Endodermal cell (in vitro differentiated cells): ENCODE results near the gene REEP6. TPM values are rescaled to one million over a fixed set of nuclear protein-coding genes. Genes with fewer than 3 reads are reported as not detected.

Experiments used
- DNase-seq: peaks from one replicate; pipeline ENCODE4 v3.0.0-alpha.2; 2017
- H3K27ac ChIP-seq: 2 replicates; pipeline ENCODE4 v1.5.1; 2013; ENCODE audit warnings: mild to moderate bottlenecking, low read depth, low read length, moderate library complexity
- H3K27me3 ChIP-seq: 2 replicates; pipeline ENCODE4 v1.6.1; 2013; ENCODE audit warnings: mild to moderate bottlenecking, low read length, moderate library complexity; ENCODE audit not compliant: insufficient read depth, control insufficient read depth, poor library complexity, severe bottlenecking
- H3K36me3 ChIP-seq: 2 replicates; pipeline ENCODE4 v1.7.0; 2013; ENCODE audit warnings: mild to moderate bottlenecking, low read length, moderate library complexity; ENCODE audit not compliant: control insufficient read depth, insufficient read depth
- H3K4me1 ChIP-seq: one replicate; pipeline ENCODE4 v1.7.0; 2013; ENCODE audit warnings: low read length; ENCODE audit not compliant: control insufficient read depth, insufficient read depth
- H3K4me3 ChIP-seq: 2 replicates; pipeline ENCODE4 v1.5.1; 2013; ENCODE audit warnings: mild to moderate bottlenecking, low read length, moderate library complexity
- H3K9ac ChIP-seq: 2 replicates; pipeline ENCODE4 v1.6.1; 2013; ENCODE audit warnings: mild to moderate bottlenecking, low read length, moderate library complexity; ENCODE audit not compliant: poor library complexity, severe bottlenecking; ENCODE audit errors: extremely low read depth
- H3K9me3 ChIP-seq: 2 replicates; pipeline ENCODE4 v1.6.1; 2013; ENCODE audit warnings: mild to moderate bottlenecking, low read length, moderate library complexity; ENCODE audit not compliant: control insufficient read depth
- H3K27ac Mint-ChIP-seq: 2 replicates; pipeline ENCODE4 v1.8.0; 2020; ENCODE audit warnings: mixed read lengths
- H3K27me3 Mint-ChIP-seq: 2 replicates; pipeline ENCODE4 v1.8.0; 2021; ENCODE audit warnings: mild to moderate bottlenecking, mixed read lengths; ENCODE audit not compliant: insufficient read depth
- H3K36me3 Mint-ChIP-seq: 2 replicates; pipeline ENCODE4 v1.8.0; 2020; ENCODE audit warnings: low read depth, mixed read lengths
- H3K4me1 Mint-ChIP-seq: 2 replicates; pipeline ENCODE4 v1.8.0; 2020; ENCODE audit warnings: mixed read lengths
- H3K4me3 Mint-ChIP-seq: 2 replicates; pipeline ENCODE4 v1.8.0; 2020; ENCODE audit warnings: mild to moderate bottlenecking, moderate library complexity, mixed read lengths
- H3K9me3 Mint-ChIP-seq: 2 replicates; pipeline ENCODE4 v1.8.0; 2020; ENCODE audit warnings: mild to moderate bottlenecking, mixed read lengths
- WGBS, 2 experiments: methylation state at CpG; one replicate each; pipeline versions ENCODE4 v1.1.5 to v1.1.7; 2013; ENCODE audit warnings: missing lambda C conversion rate in 2 of 2, mixed read lengths in 1 of 2; ENCODE audit not compliant: insufficient coverage in 1 of 2, insufficient read length in 1 of 2; 5-methylcytosine and 5-hydroxymethylcytosine counted together
- total RNA-seq, 2 donors: library from RNA; stranded (reverse); fragmentation: NEBNext Ultra II Directional in 1 of 2; extraction: Animal tissue kit (Norgen Biotek cat#: 25700) in 1 of 2; gene quantifications; 2 replicates in 1 of 2; 3 replicates in 1 of 2; pipeline ENCODE4 v1.2.1, GENCODE V29; 2021
- TF ChIP-seq, protein P1 (sequence below): fragments of 200-600 bp; sonication (generic); conservative IDR thresholded peaks from 2 replicates; pipeline ENCODE4 v1.5.0; 2021; ENCODE audit warnings: antibody characterized with exemption, mild to moderate bottlenecking

The REEP6 gene
- total RNA-seq, 2 donors from 2014 or later = 24.7 to 49.4 TPM

DNA sequence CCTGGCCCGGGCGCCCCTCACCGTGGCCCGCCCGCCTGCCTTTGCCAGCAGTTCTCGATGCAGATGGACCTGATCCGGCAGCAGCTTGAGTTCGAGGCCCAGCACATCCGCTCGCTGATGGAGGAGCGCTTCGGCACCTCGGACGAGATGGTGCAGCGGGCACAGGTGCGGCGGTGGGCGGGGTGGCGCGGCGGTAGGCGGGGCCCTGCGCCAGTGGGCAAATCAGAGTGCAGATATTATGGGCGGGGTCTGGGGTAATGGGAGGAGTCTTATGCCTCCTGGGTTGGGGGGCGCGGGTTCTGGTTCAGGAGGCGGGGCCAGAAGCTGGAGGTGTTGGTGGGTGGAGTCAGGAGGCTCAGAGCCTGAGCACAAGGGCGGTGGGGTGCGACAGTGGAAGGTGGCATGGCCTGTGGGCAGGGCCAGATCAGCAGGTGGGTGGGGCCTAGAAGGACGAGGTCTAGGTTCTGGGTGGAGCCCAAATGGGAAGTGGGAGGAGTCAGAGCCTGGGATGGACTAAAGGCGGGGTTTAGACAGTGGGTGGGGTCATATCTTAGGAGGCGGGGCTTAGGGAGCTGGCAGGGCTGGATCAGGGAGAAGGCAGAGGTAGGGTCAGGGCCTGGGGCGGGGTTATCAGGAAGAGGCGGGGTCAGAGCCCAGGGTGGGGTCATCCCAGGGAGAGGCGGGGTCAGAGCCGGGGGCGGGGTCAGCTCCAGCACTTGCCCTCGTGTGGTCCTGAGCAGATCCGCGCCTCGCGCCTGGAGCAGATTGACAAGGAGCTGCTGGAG, 35.5 kb upstream of the REEP6 start:
- H3K9ac ChIP-seq = no peak overlapping the region
- TF ChIP-seq, protein P1, sequence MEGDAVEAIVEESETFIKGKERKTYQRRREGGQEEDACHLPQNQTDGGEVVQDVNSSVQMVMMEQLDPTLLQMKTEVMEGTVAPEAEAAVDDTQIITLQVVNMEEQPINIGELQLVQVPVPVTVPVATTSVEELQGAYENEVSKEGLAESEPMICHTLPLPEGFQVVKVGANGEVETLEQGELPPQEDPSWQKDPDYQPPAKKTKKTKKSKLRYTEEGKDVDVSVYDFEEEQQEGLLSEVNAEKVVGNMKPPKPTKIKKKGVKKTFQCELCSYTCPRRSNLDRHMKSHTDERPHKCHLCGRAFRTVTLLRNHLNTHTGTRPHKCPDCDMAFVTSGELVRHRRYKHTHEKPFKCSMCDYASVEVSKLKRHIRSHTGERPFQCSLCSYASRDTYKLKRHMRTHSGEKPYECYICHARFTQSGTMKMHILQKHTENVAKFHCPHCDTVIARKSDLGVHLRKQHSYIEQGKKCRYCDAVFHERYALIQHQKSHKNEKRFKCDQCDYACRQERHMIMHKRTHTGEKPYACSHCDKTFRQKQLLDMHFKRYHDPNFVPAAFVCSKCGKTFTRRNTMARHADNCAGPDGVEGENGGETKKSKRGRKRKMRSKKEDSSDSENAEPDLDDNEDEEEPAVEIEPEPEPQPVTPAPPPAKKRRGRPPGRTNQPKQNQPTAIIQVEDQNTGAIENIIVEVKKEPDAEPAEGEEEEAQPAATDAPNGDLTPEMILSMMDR = no peak
- Mint-ChIP-seq H3K4me1 (no peaks in the 10 kb centered on the region), H3K9me3 (no peaks in the 10 kb centered on the region), H3K4me3 (no peak overlapping the region), H3K36me3 (no peaks in the 10 kb centered on the region), H3K27me3 (peaks cover 78% of the 10 kb centered on the region), H3K27ac (no peak overlapping the region)
- H3K27me3 ChIP-seq = peaks cover 62% of the 10 kb centered on the region
- no peaks in the 10 kb centered on the region for H3K4me1 ChIP-seq
- H3K9me3 ChIP-seq = no peaks in the 10 kb centered on the region
- 83 to 85% methylated on average over 23 to 39 of the region's 42 CpGs for WGBS, 2 experiments
- H3K27ac ChIP-seq = no peak overlapping the region
- H3K36me3 ChIP-seq = no peaks in the 10 kb centered on the region
- peak; percentile 98 for DNase-seq
- H3K4me3 ChIP-seq = no peak overlapping the region

DNA sequence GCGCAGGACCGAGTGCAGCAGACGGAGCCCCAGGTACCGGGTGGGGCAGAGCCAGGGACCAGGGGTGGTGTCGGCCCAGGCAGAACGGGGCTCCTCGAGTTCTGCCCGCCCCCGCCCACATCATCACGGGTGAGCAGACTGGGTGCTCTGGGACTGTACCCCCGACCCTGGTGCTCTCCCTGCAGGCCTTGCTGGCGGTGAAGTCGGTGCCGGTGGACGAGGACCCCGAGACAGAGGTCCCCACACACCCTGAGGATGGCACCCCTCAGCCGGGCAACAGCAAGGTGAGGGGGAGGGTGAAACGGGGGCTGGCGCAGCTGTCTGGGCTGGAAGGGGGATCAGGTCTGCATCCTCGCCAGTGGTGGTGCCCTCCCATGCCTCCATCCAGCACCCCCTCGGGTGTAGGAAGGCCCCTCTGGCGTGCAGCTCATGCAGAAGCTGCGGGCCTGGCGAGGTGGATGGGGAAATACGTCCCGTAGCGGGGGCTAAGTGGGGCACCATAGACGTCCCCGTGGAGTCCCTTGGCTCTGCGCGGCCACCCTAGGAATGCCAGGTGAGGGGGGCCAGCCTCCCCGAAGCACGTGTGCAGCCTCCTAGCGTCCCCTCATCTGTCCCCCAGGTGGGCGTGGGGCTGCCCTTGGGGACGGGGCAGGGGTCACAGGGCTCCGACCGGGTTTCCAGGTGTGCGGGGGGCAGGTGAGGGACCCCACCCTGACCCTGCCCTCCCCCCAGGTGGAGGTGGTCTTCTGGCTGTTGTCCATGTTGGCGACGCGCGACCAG, 34.7 kb upstream of the REEP6 start:
- Histone ChIP-seq H3K36me3 (no peaks in the 10 kb centered on the region), H3K27ac (no peak overlapping the region), H3K4me1 (no peaks in the 10 kb centered on the region), H3K27me3 (peaks cover 55% of the 10 kb centered on the region), H3K4me3 (no peak overlapping the region), H3K9ac (no peak overlapping the region), H3K9me3 (no peaks in the 10 kb centered on the region)
- no peaks in the 10 kb centered on the region for H3K36me3 Mint-ChIP-seq
- no peak for DNase-seq
- TF ChIP-seq, protein P1 = no peak
- 91 to 94% methylated on average over 22 to 43 of the region's 43 CpGs for WGBS, 2 experiments
- H3K27me3 Mint-ChIP-seq = peaks cover 73% of the 10 kb centered on the region
- H3K27ac Mint-ChIP-seq = no peak overlapping the region
- no peak overlapping the region for H3K4me3 Mint-ChIP-seq
- no peaks in the 10 kb centered on the region for H3K4me1 Mint-ChIP-seq
- H3K9me3 Mint-ChIP-seq = no peaks in the 10 kb centered on the region

DNA sequence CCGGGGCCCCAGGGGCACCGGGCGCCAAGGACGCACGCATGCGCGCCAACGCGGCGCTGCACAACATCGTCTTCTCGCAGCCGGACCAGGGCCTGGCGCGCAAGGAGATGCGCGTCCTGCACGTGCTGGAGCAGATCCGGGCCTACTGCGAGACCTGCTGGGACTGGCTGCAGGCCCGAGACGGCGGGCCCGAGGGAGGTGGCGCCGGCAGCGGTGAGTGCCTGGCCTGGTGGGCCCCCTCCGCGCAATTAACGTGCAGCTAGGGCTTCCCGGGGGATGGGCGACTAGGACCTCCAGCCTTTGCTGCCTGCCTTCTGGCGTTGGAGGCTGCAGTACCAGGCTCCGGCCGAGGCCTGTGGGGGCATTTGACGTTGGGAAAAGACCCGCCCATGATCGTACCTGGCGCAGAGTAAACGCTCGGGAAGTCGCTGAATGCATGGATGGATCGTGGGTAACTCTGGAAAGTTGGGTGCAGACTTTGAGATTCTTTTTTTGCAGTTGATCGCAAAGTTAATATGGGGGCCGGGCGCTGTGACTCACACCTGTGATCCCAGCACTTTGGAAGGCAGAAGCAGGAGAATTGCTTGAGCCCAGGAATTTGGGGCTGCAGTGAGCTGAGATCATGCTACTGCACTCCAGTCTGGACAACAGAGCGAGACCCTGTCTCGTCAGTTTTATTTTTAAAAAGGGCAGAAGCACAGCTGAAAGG, 33.8 kb upstream of the REEP6 start:
- H3K4me1 Mint-ChIP-seq = no peaks in the 10 kb centered on the region
- no peaks in the 10 kb centered on the region for H3K4me1 ChIP-seq
- H3K36me3 ChIP-seq = no peaks in the 10 kb centered on the region
- peak; percentile 87 for DNase-seq
- WGBS, 2 experiments = 73 to 85% methylated on average over 44 to 48 of the region's 48 CpGs
- peaks cover 46% of the 10 kb centered on the region for H3K27me3 ChIP-seq
- H3K27ac Mint-ChIP-seq = no peak overlapping the region
- H3K9me3 ChIP-seq = no peaks in the 10 kb centered on the region
- H3K9ac ChIP-seq = no peak overlapping the region
- H3K36me3 Mint-ChIP-seq = no peaks in the 10 kb centered on the region
- no peaks in the 10 kb centered on the region for H3K9me3 Mint-ChIP-seq
- H3K4me3 ChIP-seq = no peak overlapping the region
- H3K4me3 Mint-ChIP-seq = no peak overlapping the region
- TF ChIP-seq, protein P1 = peak; percentile 57
- H3K27me3 Mint-ChIP-seq = peaks cover 64% of the 10 kb centered on the region
- H3K27ac ChIP-seq = no peak overlapping the region
